ENCODE data around the gene QPRT.

- TF ChIP-seq CTCF (IDR thresholded peaks at IDR 0.05) (no peak), POLR2A (IDR thresholded peaks at IDR 0.05) (no peak), POLR2AphosphoS5 (IDR thresholded peaks at IDR 0.05; ENCODE audit: insufficient read depth in 1 of 2, low read depth in 1 of 2) (no peak)
Measured at GRCh38 chr16:29673501-29673900, 5.5 kb upstream of the QPRT start.
